HEK293 (cell line): ENCODE results near the gene SIM2.

ENCODE experiments used
- CTCF ChIP-seq: fragments of 450-650 bp; formaldehyde crosslinking; IDR thresholded peaks from 2 replicates; pipeline ENCODE4 v1.5.1; 2016; ENCODE audit warnings: missing biosample characterization, missing genetic modification characterization
- KLF1 ChIP-seq: fragments of 450-650 bp; formaldehyde crosslinking; IDR thresholded peaks from 2 replicates; pipeline ENCODE4 v1.5.1; 2016; ENCODE audit warnings: missing biosample characterization, missing genetic modification characterization
- PRDM2 ChIP-seq: fragments of 450-650 bp; formaldehyde crosslinking; IDR thresholded peaks from 2 replicates; pipeline ENCODE4 v1.5.1; 2016; ENCODE audit warnings: missing biosample characterization, missing genetic modification characterization, borderline replicate concordance
- ZFP3 ChIP-seq: fragments of 450-650 bp; formaldehyde crosslinking; IDR thresholded peaks from 2 replicates; pipeline ENCODE4 v1.5.1; 2016; ENCODE audit warnings: low read depth, missing biosample characterization, missing genetic modification characterization
- ZNF138 ChIP-seq: fragments of 450-650 bp; formaldehyde crosslinking; IDR thresholded peaks from 2 replicates; pipeline ENCODE4 v1.5.1; 2016; ENCODE audit warnings: missing biosample characterization, missing genetic modification characterization, borderline replicate concordance
- ZNF16 ChIP-seq: fragments of 450-650 bp; formaldehyde crosslinking; IDR thresholded peaks from 2 replicates; pipeline ENCODE4 v1.5.1; 2016; ENCODE audit warnings: low read depth, missing biosample characterization, missing genetic modification characterization
- ZNF274 ChIP-seq, 2 experiments: fragments of 200-500 bp in 1 of 2; fragments of 450-650 bp in 1 of 2; sonication (Bioruptor generic) in 1 of 2; formaldehyde crosslinking in 1 of 2; IDR thresholded peaks; 2 replicates each; pipeline versions ENCODE4 v1.5.1 to v1.6.1; 2014 to 2016; ENCODE audit warnings: borderline replicate concordance in 1 of 2, inconsistent platforms in 1 of 2, low read length in 1 of 2, missing biosample characterization in 1 of 2, missing genetic modification characterization in 1 of 2
- ZNF510 ChIP-seq: fragments of 450-650 bp; formaldehyde crosslinking; IDR thresholded peaks from 2 replicates; pipeline ENCODE4 v1.5.1; 2018; ENCODE audit warnings: mild to moderate bottlenecking, missing genetic modification characterization, missing biosample characterization; ENCODE audit not compliant: insufficient replicate concordance
- ZNF580 ChIP-seq: fragments of 450-650 bp; formaldehyde crosslinking; IDR thresholded peaks from 2 replicates; pipeline ENCODE4 v1.5.1; 2016; ENCODE audit warnings: missing biosample characterization, missing genetic modification characterization
- ZNF585B ChIP-seq: fragments of 450-650 bp; formaldehyde crosslinking; IDR thresholded peaks from 2 replicates; pipeline ENCODE4 v1.5.1; 2016; ENCODE audit warnings: missing biosample characterization, missing genetic modification characterization
- ZNF707 ChIP-seq: fragments of 450-650 bp; formaldehyde crosslinking; IDR thresholded peaks from 2 replicates; pipeline ENCODE4 v1.5.1; 2016; ENCODE audit warnings: missing biosample characterization, missing genetic modification characterization
- ZSCAN4 ChIP-seq: fragments of 450-650 bp; formaldehyde crosslinking; IDR thresholded peaks from 2 replicates; pipeline ENCODE4 v1.5.1; 2017; ENCODE audit warnings: missing biosample characterization, missing genetic modification characterization

- TF ChIP-seq ZNF580 (tag by site-specific recombination), result no peak
- TF ChIP-seq ZNF707, result no peak
- no peak for TF ChIP-seq ZSCAN4 (tag by site-specific recombination)
- TF ChIP-seq KLF1 (tag by site-specific recombination), result no peak
- no peak for TF ChIP-seq ZNF585B
- TF ChIP-seq ZNF274 (IDR thresholded peaks at IDR 0.05; ENCODE audit: low read length), result no peak
- TF ChIP-seq ZNF274 (tag by site-specific recombination; IDR thresholded peaks at IDR 0.05; ENCODE audit: borderline replicate concordance), result no peak
- TF ChIP-seq ZNF138 (tag by site-specific recombination), result no peak
- TF ChIP-seq ZFP3 (tag by site-specific recombination), result no peak
- no peak for TF ChIP-seq ZNF510 (tag by site-specific recombination)
- TF ChIP-seq CTCF (tag by site-specific recombination), result no peak
- TF ChIP-seq PRDM2 (tag by site-specific recombination), result no peak
- no peak for TF ChIP-seq ZNF16 (tag by site-specific recombination)
Measured at GRCh38 chr21:36678538-36678937, 20.4 kb upstream of the SIM2 start.
